GM12878 (cell line): ENCODE measurements around the gene HECTD4. TPM values are rescaled to one million over a fixed set of nuclear protein-coding genes. Genes with fewer than 3 reads are reported as not detected.

Experiments
- ATAC-seq: fragments of 200-7000 bp; cut with Tn5 transposase; 3 replicates; pipeline ENCODE4 v1.9.1; 2020; ENCODE audit warnings: mild to moderate bottlenecking, moderate library complexity
- BruUV-seq: library from RNA; stranded (reverse); fragments of 400-500 nt; replicated peaks from 2 replicates; lab custom pipeline; 2021; lab: Mats Ljungman, UMichigan
- CTCF ChIA-PET: fragments of 300-600 bp; sonication (Branson Sonifier 250); formaldehyde crosslinking; extraction: SDS; loops from one replicate; lab custom pipeline; 2021; ENCODE audit warnings: inconsistent platforms; lab: Yijun Ruan, JAX
- POLR2A ChIA-PET: fragments of 350-600 bp; formaldehyde crosslinking; extraction: SDS; loops from one replicate; lab custom pipeline; 2021; ENCODE audit warnings: inconsistent platforms; lab: Charles Lee
- RAD21 ChIA-PET: fragments of 300-600 bp; sonication (Branson Sonifier 250); formaldehyde crosslinking; loops from one replicate; lab custom pipeline; 2023; ENCODE audit warnings: antibody characterized with exemption; ENCODE audit not compliant: unreplicated experiment; lab: Charles Lee
- SMC1A ChIA-PET: fragments of 300-600 bp; sonication (Branson Sonifier 250); formaldehyde crosslinking; loops from one replicate; lab custom pipeline; 2023; ENCODE audit not compliant: unreplicated experiment, uncharacterized antibody; lab: Charles Lee
- DNase-seq: peaks from one replicate; pipeline ENCODE4 v3.0.0-alpha.2; 2011; ENCODE audit warnings: low read depth, low spot score
- FAIRE-seq: peaks from 3 replicates; lab custom pipeline; 2011; peaks lifted over from hg19 to GRCh38; lab: Jason Lieb, UNC
- H2AFZ ChIP-seq: 2 replicates; pipeline ENCODE4 v1.6.0; 2011; ENCODE audit warnings: low read depth, low read length, control low read depth; ENCODE audit not compliant: control insufficient read depth
- H3K27ac ChIP-seq: 2 replicates; pipeline ENCODE4 v1.5.1; 2011; ENCODE audit warnings: control low read depth; ENCODE audit not compliant: control insufficient read depth, insufficient read depth
- H3K27me3 ChIP-seq, 2 experiments: replicated peaks in 1 of 2; 2 replicates each; pipeline versions ENCODE4 v1.6.0 to v1.6.1; 2011; ENCODE audit warnings: low read length in 1 of 2; ENCODE audit not compliant: control insufficient read depth in 2 of 2, insufficient read depth in 2 of 2
- H3K36me3 ChIP-seq, 2 experiments: 2 replicates each; pipeline ENCODE4 v1.5.1; 2011; ENCODE audit warnings: low read length in 1 of 2; ENCODE audit not compliant: control insufficient read depth in 2 of 2, insufficient read depth in 2 of 2
- H3K4me1 ChIP-seq: 2 replicates; pipeline ENCODE4 v1.6.1; 2011; ENCODE audit warnings: mild to moderate bottlenecking, low read length, moderate library complexity, mixed read lengths; ENCODE audit not compliant: control insufficient read depth, insufficient read depth
- H3K4me2 ChIP-seq: 2 replicates; pipeline ENCODE4 v1.6.0; 2011; ENCODE audit warnings: control low read depth; ENCODE audit not compliant: control insufficient read depth, insufficient read depth
- H3K4me3 ChIP-seq: fragments of 200-600 bp; sonication (generic); 2 replicates; pipeline ENCODE4 v1.5.1; 2016
- H3K79me2 ChIP-seq: 2 replicates; pipeline ENCODE4 v1.6.0; 2011; ENCODE audit warnings: low read length; ENCODE audit not compliant: control insufficient read depth, insufficient read depth
- H3K9ac ChIP-seq: 2 replicates; pipeline ENCODE4 v1.8.0; 2011; ENCODE audit warnings: low read length, control low read depth, mixed read lengths; ENCODE audit not compliant: control insufficient read depth, insufficient read depth
- H3K9me3 ChIP-seq: replicated peaks from 3 replicates; pipeline ENCODE4 v1.5.1; 2011; ENCODE audit warnings: mild to moderate bottlenecking, low read length; ENCODE audit not compliant: control insufficient read depth, insufficient read depth
- H4K20me1 ChIP-seq: 2 replicates; pipeline ENCODE4 v1.6.0; 2011; ENCODE audit not compliant: control insufficient read depth, insufficient read depth
- E4F1 ChIP-seq: fragments of 450-650 bp; IDR thresholded peaks from 2 replicates; pipeline ENCODE4 v1.6.1; 2018; ENCODE audit warnings: borderline replicate concordance, mild to moderate bottlenecking; ENCODE audit not compliant: partially characterized antibody
- KAT2A ChIP-seq: conservative IDR thresholded peaks from 2 replicates; pipeline ENCODE4 v1.6.1; 2011; ENCODE audit warnings: low read depth, low read length; ENCODE audit not compliant: control insufficient read depth
- MYC ChIP-seq: IDR thresholded peaks from 2 replicates; pipeline ENCODE4 v1.6.1; 2011; ENCODE audit warnings: mild to moderate bottlenecking, low read length, moderate library complexity, inconsistent platforms; ENCODE audit not compliant: insufficient read depth, insufficient replicate concordance, insufficient read length, severe bottlenecking
- NFIC ChIP-seq: IDR thresholded peaks from 2 replicates; pipeline ENCODE4 v1.6.1; 2012; ENCODE audit warnings: low read depth, mild to moderate bottlenecking, inconsistent platforms, low read length, moderate library complexity
- PBX3 ChIP-seq: IDR thresholded peaks from 2 replicates; pipeline ENCODE4 v1.6.1; 2011; ENCODE audit warnings: mild to moderate bottlenecking, low read depth, low read length, moderate library complexity; ENCODE audit not compliant: insufficient replicate concordance
- RAD51 ChIP-seq: fragments of 450-650 bp; IDR thresholded peaks from 2 replicates; pipeline ENCODE4 v1.6.1; 2016; ENCODE audit warnings: moderate library complexity, mild to moderate bottlenecking, inconsistent platforms
- SPI1 ChIP-seq: IDR thresholded peaks from 2 replicates; pipeline ENCODE4 v1.6.1; 2011; ENCODE audit warnings: low read depth, mild to moderate bottlenecking, low read length, moderate library complexity, borderline replicate concordance; ENCODE audit not compliant: insufficient read depth
- WGBS: methylation state at CpG from one replicate; pipeline ENCODE4 v1.1.6; 2016; ENCODE audit warnings: low lambda C conversion rate; ENCODE audit not compliant: insufficient replicate concordance, insufficient coverage; ENCODE audit errors: missing lambda C conversion rate; 5-methylcytosine and 5-hydroxymethylcytosine counted together
- in situ Hi-C: fragments of 300-500 bp; cut with MboI; formaldehyde crosslinking; loops from 9 replicates; pipeline ENCODE4 v1.14.3; 2018; ENCODE audit warnings: mixed read lengths
- intact Hi-C: fragments of 100-400 bp; cut with micrococcal nuclease; formaldehyde crosslinking; loops from one replicate; pipeline ENCODE4 v1.14.2; 2022; ENCODE audit not compliant: unreplicated experiment
- polyA plus RNA-seq, 11 experiments: library from polyadenylated mRNA; depleted of rRNA in 4 of 11; unstranded in 6 of 11; stranded (reverse) in 5 of 11; fragments of >200 nt; fragmentation: Nextera tagmentation in 4 of 11; fragmentation: Illumina TruSeq in 1 of 11; extraction: Ambion mirVana in 4 of 11; extraction: Trizol in 1 of 11; gene quantifications; 1 replicate in 1 of 11; 2 replicates in 10 of 11; pipeline versions ENCODE4 v1.2.1 to v1.2.3, GENCODE V29; 2011 to 2016; ENCODE audit warnings: inconsistent platforms in 2 of 11, missing spikeins in 2 of 11, low read depth in 1 of 11
- total RNA-seq, 4 experiments: library from RNA; depleted of rRNA in 3 of 4; stranded (reverse); fragments of >200 nt in 3 of 4; fragmentation: Illumina TruSeq in 1 of 4; extraction: Trizol in 1 of 4; gene quantifications; 2 replicates each; pipeline versions ENCODE4 v1.2.1 to v1.2.3, GENCODE V29; 2013 to 2021
- TF ChIP-seq, protein P1 (sequence below): fragments of 450-650 bp; IDR thresholded peaks from 2 replicates; pipeline ENCODE4 v1.6.1; 2016; ENCODE audit warnings: mild to moderate bottlenecking, moderate library complexity, borderline replicate concordance
- TF ChIP-seq, protein P2 (sequence below): fragments of 450-650 bp; IDR thresholded peaks from 2 replicates; pipeline ENCODE4 v1.6.1; 2018; ENCODE audit warnings: mild to moderate bottlenecking, low read depth, moderate library complexity; ENCODE audit not compliant: partially characterized antibody

Gene HECTD4
- total and polyA plus RNA-seq, 10 of the 15 experiments (the other 5 are each of a cell fraction or from before 2014, with no cell fraction given) = 5.8 to 43.9 (median 17.9) TPM

DNA sequence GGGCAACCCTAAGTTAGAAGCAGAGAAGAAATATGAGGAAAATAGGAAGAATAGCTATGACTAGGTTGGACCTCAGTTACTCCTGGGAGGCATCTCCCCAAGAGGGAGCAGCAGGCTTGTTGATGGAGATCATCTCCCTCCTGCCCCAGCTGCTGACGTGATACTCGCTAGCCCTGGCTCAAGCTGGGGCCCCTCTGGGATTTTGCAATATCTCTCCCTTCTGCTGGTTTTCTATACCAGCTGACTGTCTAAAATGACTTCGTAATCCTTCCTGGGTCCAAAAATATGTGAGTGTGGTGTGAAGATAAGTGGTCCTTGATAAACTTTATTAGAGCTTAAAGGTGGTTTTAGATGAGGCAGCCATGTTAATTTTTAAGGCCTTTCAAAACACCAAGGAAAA is 4.5 kb upstream of the HECTD4 start (continued):
- TF ChIP-seq, protein P1, sequence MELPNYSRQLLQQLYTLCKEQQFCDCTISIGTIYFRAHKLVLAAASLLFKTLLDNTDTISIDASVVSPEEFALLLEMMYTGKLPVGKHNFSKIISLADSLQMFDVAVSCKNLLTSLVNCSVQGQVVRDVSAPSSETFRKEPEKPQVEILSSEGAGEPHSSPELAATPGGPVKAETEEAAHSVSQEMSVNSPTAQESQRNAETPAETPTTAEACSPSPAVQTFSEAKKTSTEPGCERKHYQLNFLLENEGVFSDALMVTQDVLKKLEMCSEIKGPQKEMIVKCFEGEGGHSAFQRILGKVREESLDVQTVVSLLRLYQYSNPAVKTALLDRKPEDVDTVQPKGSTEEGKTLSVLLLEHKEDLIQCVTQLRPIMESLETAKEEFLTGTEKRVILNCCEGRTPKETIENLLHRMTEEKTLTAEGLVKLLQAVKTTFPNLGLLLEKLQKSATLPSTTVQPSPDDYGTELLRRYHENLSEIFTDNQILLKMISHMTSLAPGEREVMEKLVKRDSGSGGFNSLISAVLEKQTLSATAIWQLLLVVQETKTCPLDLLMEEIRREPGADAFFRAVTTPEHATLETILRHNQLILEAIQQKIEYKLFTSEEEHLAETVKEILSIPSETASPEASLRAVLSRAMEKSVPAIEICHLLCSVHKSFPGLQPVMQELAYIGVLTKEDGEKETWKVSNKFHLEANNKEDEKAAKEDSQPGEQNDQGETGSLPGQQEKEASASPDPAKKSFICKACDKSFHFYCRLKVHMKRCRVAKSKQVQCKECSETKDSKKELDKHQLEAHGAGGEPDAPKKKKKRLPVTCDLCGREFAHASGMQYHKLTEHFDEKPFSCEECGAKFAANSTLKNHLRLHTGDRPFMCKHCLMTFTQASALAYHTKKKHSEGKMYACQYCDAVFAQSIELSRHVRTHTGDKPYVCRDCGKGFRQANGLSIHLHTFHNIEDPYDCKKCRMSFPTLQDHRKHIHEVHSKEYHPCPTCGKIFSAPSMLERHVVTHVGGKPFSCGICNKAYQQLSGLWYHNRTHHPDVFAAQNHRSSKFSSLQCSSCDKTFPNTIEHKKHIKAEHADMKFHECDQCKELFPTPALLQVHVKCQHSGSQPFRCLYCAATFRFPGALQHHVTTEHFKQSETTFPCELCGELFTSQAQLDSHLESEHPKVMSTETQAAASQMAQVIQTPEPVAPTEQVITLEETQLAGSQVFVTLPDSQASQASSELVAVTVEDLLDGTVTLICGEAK = no peak
- TF ChIP-seq PBX3 = no peak

DNA sequence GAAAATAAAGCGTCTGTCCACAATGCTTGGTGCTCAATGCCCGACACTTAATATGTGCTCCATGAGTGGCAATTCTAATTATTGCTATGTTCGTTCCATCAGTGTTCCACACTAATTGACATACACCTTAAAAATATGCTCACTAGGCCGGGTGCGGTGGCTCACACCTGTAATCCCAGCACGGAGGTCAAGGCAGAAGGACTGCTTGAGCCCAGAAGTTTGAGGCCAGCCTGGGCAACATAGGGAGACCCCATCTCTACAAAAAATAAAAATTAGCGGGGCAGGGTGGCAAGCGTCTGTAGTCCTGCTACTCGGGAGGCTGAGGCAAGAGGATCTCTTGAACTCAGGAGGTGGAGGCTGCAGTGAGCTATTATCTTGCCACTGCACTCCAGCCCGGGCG is 635 bp upstream of the HECTD4 start:
- intact Hi-C loops (loop anchor here (10.0 kb wide), 4 partner anchors 108 to 538 kb away; partner anchors contain the start of genes ERP29, MAPKAPK5 and TMEM116), in situ Hi-C loops (loop anchor here (10.0 kb wide), 1 partner anchor 438 kb away; no protein-coding TSS in a partner anchor)
- H3K36me3 ChIP-seq = no peaks in the 10 kb centered on the region
- H3K4me2 ChIP-seq = peak overlapping the region; percentile 96
- H3K9ac ChIP-seq = peak overlapping the region; percentile 70
- H4K20me1 ChIP-seq = no peaks in the 10 kb centered on the region
- CTCF ChIA-PET = interaction anchor here (2.2 kb wide), 1 partner anchor 185 kb away, joined by 7 read pairs; no protein-coding TSS in a partner anchor
- POLR2A ChIA-PET = interaction anchor here (0.6 kb wide), 1 partner anchor 285 kb away, joined by 5 read pairs; no protein-coding TSS in a partner anchor
- no peak for ATAC-seq
- DNase-seq = no peak
- peak overlapping the region; percentile 96 for H2AFZ ChIP-seq
- peak overlapping the region; percentile 98 for H3K4me3 ChIP-seq
- H3K4me1 ChIP-seq = no peaks in the 10 kb centered on the region; the same call in 1 of the 2 replicates
- no peak overlapping the region for H3K27ac ChIP-seq
- no TSS peak for BruUV-seq
- peaks cover 34% of the 10 kb centered on the region for H3K79me2 ChIP-seq
- WGBS = 82% methylated on average over 9 of the region's 11 CpGs
- SMC1A ChIA-PET = no interaction called here
- FAIRE-seq = no peak
- no peaks in the 10 kb centered on the region for H3K9me3 ChIP-seq
- H3K27me3 ChIP-seq = no peaks in the 10 kb centered on the region
- RAD21 ChIA-PET = no interaction called here
- TF ChIP-seq, protein P2, sequence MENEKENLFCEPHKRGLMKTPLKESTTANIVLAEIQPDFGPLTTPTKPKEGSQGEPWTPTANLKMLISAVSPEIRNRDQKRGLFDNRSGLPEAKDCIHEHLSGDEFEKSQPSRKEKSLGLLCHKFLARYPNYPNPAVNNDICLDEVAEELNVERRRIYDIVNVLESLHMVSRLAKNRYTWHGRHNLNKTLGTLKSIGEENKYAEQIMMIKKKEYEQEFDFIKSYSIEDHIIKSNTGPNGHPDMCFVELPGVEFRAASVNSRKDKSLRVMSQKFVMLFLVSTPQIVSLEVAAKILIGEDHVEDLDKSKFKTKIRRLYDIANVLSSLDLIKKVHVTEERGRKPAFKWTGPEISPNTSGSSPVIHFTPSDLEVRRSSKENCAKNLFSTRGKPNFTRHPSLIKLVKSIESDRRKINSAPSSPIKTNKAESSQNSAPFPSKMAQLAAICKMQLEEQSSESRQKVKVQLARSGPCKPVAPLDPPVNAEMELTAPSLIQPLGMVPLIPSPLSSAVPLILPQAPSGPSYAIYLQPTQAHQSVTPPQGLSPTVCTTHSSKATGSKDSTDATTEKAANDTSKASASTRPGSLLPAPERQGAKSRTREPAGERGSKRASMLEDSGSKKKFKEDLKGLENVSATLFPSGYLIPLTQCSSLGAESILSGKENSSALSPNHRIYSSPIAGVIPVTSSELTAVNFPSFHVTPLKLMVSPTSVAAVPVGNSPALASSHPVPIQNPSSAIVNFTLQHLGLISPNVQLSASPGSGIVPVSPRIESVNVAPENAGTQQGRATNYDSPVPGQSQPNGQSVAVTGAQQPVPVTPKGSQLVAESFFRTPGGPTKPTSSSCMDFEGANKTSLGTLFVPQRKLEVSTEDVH = no peak
- TF ChIP-seq NFIC (no peak), KAT2A (no peak), MYC (no peak), SPI1 (no peak), RAD51 (no peak), E4F1 (no peak)
